Stimulated activated naive CD4-positive, alpha-beta T cell (primary cell): ENCODE measurements around the gene PARP3.
"Not testable (repeated sequence)": the region's sequence is repeated elsewhere in the genome, so short reads cannot be mapped to it uniquely, and the experiment has no call there.

Experiments
- DNase-seq, 6 experiments: peaks; one replicate each; lab custom pipeline; 2025; lab: John Stamatoyannopoulos, UW

The PARP3 gene

GRCh38 chr3:51985063-51985462 is 42.9 kb downstream of the PARP3 start:
- DNase-seq = no peak

GRCh38 chr3:51986010-51986947 is 44.1 kb downstream of the PARP3 start:
- DNase-seq = no peak

DNA sequence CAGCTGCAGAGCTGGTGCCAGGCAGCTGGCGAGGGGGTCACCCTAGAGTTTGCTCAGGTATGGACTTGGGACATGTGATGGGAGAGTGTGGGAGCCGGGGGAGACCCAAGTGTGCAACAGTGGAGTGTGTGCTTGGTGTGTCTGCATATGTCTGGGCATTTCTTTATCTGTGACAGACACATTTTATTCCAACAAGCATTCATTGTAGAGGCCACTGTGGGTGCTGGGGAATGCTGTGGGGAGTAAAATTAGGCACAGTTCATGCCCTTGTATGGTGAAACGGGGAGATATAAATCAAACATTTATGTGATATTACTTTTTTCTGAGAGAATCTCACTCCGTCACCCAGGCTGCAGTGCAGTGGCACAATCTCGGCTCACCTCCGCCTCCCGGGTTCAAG is 45.4 kb downstream of the PARP3 start:
- DNase-seq = no peak

- no peak for DNase-seq
These were observed 46.4 kb downstream of the PARP3 start for GRCh38 chr3:51988286-51989146.

GRCh38 chr3:51990501-51990971 is 48.4 kb downstream of the PARP3 start:
- not testable (repeated sequence) for DNase-seq

DNA sequence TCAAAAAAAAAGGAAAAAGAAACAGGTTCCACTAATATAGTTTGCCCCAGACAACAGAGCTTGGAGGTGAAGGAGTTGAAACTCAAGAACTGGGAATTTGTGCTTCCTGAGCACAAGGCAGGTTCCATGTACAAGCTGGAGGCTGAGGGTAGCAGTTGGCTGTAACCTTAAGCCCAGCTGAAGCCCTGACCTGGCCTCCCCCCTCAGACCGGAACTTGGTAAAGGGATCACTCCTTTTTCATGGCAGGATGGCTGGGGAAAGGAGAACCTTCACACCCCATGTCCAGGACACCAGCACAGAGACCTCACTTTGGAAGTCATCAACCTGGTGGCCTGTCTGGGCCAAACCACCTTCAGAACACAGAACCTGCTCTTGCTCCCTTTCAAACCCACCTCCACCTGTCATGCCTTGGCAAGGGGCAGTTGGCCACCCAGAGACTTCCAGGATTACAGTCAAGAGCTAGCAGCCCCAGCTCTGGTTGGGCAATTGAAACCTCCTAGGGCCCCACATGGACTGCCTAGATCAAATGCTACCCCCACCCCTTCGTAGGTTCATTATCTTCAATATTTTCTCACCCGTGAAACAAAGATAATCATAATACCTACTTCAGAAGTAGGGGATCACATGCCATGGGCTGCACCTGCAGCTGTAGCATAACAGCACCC is 50.0 kb downstream of the PARP3 start:
- DNase-seq = no peak

DNA sequence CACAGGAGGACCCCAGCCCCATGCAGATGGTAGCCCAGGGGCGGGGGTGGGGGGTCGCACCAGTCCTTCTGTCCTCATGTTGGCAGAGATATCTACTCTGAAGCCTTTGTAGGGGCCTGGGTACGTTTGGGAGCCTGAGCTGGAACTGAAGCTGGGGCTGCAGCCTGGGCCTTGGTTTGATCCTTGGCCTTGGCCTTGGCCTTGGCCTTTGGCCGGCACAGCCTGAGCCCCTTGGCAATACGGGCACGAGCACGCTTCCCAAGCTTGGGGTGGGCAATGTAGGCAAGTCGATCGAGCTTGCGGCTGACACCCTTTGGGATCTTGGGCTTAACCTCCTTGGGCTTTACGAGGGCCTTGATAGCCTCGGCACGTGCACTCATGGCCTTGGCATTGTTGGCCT is 51.5 kb downstream of the PARP3 start:
- not testable (repeated sequence) for DNase-seq

DNA sequence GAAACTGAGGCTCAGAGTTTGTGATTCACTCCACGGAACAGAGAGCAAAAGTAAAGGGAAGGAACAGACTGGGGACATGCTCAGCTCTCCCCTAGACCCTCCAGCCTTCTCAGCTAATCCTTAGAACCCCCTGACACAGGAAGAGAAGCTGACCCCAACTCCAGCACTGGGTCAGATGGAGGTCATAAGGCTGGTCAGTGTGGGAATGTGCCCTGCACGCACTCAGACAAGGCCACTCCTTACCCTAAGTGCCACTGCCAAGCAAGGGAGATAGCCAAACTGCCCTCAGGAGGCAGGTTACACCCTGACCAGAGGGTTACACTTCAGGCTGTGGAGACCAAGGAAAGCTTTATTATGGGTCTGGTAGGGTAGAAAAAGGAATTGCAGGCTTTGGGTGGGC is 52.4 kb downstream of the PARP3 start:
- DNase-seq = no peak

DNA sequence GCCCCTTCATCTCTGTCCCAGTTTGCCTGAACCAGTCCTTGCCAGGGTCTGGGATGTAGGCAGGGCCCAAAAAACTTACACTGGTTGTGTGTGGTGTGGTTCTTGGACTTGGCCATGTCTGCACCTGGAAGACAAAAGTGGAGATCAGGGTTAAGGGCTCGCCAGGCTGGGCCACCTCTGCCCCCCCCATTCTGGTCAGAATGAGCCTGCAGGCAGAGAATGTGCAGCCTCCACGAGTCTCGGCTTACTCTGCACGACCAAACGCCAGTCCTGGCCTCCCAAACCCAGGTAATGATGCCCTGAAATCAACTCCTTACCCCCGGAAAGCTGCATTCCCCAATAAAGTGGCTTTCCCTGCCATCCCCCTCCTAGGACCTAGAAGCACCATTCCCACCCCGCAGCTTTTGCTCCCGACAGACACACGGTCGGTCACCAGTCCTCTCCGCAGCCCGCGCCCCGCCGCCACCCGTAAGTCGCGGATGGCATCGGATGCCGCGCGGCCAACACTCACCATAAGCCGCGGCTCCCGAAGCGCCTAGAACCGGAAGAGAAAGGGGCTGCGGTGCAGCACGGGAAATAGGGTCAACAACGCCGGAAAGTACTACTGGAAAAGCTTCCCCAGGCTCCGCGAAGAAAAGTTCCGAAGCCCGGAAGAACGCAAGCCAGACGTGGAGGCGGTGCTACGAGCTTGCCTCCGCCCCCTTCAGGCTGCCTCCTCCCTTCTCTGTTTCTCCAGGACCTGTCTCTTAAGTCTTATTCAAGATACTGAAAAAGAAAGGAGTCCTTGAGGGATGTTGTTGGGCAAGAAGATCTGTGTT is 53.4 kb downstream of the PARP3 start, which contains the start of gene RPL29:
RPL29 (minus strand) TSS at position 550 of the 818 bp plus-strand sequence; CDS start at position 116, 434 bp downstream.
- DNase-seq = peak; percentile 86 to 93 (median 91)

DNA sequence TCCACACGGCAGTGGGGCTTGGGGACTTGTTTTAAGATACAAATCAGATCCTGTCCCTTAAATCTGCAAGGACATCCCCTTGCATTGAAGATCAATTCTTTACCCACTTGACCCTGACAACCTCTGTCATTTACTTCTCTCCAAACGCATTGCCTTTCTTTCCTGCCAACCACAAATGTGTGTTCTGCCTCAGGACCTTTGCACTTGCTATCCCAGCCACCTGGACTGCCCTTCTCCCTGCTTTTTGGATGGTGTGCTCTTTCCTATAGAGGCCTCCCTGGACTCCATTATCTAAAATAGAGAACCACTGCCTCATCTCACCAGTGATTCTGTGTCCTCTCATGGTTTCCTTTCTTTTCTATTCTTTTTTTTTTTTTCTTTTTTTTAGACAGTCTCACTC is 55.0 kb downstream of the PARP3 start:
- no peak for DNase-seq

DNA sequence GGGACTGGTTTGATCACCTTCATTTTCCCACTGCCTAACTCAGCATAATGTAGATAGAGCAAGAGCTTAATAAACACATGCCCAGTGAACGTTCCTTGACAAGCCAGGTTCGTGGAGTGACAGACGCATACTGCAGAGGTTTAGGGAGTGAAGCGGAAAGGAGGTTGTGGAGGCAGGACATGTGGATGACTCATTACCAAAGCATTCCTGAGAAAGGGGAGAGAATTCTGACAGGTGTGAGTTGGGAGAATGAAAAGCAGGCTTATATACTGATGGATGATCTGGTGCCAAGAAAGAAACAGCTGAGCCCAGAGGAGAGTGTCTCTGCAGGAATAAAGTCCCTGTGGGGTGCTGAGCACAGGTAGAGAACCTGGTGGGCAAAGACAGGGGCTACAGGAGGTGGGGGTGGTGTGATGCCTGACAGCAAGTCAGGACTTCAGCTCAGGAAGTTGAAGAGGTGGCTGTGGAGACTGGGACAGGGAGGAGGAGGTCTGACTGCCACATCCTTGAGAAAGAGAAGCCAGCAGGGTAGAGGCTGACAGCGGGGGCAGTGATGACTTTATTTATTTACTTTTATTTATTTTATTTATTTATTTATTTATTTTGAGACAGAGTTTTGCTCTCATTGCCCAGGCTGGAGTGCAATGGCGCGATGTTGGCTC is 55.9 kb downstream of the PARP3 start:
- no peak for DNase-seq
